ENCODE results near the gene ARL8B.
"Not testable (repeated sequence)": the region's sequence is repeated elsewhere in the genome, so short reads cannot be mapped to it uniquely, and the experiment has no call there.

Gene ARL8B

DNA sequence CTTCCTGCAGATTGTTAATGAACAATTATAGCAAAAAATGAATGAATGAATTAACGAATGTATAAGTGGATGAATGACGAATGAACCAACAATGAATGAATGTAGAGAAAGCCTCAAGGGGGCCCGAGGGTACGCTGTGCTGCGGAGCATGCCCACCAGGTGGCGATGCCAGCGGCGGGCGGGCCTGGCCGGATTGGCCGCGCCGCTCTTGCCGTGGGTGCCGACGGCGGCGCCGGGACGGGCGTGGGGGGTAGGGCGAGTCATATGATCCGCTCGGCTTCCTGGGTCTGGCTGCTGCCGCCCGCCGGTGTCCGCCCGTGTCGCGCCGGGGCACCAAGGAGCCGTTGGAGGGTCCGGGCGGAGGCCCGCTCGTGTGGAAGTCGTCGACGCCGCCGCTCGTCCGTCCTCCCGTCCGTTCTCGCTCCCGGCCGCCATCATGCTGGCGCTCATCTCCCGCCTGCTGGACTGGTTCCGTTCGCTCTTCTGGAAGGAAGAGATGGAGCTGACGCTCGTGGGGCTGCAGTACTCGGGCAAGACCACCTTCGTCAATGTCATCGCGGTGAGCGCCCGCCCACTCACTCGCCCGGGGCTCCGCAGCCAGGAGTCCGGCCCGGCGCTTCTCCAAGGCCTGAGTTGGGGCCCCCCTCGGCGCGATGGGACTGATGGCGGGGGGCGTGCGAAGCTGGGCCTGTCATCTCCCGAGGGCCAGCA, at the start of gene ARL8B:
Gene ARL8B (plus strand): TSS at position 263 of the 711 bp plus-strand sequence. CDS start 174 bp downstream, at position 437.
- peak; percentile 22 for DNase-seq

DNA sequence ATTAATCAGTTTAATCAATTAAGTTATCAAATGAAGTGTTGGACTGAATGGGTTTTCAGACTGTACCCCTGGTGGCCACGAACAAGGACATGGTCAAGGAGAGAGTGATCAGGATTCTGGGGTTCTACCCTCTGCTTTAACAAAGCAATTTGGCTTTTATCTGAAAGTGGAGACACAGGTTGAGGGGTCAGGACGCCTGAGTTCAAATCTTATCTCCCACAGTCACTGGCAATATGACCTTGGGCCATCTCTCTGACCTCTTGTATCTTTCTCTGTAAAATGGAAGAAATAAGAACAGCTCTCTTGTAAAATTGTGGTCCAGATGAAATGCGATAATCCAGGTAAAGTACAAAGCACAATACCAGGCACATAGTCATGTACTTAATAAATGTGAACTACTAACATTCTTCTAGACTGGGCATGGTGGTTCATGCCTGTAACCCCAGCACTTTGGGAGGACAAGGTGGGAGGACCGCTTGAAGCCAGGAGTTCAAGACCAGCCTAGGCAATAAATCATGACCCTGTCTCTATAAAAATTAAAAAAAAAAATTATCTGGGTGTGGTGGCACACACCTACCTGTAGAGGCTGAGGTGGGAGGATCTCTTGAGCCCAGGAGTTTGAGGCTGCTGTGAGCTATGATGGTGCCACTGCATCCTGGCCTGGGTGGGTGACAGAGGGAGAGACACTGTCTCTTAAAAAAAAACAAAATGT, 48.6 kb upstream of the ARL8B start:
- no peak for DNase-seq

DNA sequence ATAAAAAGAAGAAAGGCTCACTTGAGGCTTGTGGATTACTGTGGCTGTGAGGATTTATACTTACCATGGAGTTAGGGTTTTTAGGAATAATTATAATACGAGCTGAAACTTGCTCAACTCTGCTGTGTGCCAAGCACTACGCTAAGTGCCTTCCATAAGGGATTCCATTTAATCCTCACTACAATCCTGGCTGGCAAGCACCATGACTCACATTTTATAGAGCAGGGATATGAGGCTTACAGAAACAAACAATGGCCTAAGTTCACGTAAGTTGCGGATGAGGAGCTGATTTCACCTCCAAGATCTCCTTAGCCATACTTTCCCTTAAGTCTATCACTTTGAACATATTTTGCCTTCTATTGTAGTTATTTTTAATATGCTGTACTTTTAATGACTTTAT, 43.9 kb upstream of the ARL8B start:
- no peak for DNase-seq

DNA sequence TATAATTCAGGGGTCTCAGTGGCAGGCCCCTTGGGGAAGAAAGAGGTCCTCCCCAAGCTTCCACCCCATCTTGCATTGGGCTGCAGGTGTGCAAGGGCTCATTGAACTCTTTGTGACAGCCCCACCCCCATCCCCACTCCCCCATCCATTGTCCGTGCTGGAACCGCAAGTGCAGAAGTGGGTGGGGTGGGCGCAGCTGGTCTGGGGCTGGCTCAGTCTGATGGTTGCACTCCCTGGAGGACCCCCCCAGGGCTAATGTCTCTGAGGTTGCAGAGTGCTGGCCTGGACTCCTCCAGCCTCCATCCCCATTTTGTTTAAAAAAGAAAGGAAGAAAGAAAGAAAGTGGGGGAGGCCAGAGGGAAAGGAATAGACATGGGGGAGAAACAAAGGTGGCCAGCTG, 42.3 kb upstream of the ARL8B start:
- no peak for DNase-seq

DNA sequence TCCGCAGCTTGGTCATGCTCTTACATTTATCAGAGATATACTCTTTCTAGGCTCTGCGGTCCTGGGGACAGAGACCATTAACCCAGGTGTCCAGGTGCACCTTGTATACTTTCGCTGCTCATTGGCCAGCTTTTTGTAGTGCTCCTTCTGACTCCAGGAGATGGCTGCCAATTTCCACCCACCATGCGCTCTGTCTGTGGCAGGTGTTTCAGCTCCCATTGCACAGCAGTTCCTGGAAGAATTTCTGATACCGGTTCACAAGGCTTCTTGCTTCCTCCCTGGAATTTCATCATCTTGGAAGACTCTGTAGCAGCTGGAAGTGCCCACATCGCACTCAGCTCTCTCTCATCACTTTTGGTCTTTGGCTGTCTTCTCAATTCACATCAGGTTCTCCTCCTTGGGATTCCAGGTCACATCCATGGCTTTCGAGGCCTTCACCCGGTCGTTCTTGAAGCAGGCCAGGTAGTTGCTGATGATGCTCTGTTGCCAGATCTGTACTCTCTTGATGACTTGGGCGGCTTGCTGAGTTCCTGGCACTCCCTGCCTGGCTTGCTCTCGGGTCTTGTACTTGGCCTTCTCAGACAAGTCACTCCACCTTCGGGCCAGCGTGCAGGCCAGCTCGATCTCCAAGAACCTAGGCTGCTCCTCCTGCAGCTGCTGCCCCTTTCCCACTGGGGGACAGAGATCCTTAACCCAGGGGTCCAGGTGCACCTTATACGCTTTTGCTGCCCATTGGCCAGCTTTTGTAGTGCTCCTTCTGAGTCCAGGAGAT, 41.1 kb upstream of the ARL8B start:
- no peak for DNase-seq

DNA sequence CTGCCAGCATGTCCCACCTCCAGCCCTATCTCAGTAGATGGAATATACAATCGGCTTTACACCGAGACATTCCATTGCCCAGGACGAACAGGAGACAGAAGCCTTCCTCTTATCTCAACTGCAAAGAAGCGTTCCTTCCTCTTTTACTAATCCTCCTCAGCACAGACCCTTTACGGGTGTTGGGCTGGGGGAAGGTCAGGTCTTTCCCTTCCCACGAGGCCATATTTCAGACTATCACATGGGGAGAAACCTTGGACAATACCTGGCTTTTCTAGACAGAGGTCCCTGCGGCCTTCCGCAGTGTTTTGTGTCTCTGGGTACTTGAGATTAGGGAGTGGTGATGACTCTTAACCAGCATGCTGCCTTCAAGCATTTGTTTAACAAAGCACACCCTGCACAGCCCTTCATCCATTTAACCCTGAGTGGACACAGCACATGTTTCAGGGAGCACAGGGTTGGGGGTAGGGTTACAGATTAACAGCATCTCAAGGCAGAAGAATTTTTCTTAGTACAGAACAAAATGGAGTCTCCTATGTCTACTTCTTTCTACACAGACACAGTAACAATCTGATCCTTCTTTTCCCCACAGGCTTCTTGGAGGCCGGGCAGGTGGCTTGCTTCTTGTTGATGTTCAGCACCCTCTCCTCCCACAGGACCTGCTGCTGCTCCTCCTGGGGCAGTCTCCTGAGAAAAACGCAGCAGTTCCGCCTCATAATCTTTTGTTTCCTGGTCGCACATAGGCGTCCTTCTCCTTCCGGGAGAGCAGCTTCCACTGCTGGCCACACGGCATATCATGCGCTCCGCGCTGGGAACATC, 39.9 kb upstream of the ARL8B start:
- not testable (repeated sequence) for DNase-seq

DNA sequence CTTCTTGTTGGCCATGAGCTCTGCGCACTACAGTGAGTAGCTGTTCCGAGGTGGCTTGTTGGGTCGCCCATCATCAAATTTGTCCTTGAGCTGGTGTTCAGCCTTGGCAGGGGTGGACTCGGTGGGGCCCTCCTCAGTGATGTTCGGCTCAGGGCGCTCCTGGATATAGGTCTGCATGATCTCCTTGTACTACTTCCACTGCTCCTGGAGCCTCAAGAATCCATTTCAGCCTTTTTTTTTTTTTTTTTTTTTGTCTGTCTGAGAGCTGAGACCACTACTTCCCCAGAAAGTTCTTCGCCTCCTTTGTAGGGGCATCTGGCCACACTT, 39.3 kb upstream of the ARL8B start:
- no peak for DNase-seq

DNA sequence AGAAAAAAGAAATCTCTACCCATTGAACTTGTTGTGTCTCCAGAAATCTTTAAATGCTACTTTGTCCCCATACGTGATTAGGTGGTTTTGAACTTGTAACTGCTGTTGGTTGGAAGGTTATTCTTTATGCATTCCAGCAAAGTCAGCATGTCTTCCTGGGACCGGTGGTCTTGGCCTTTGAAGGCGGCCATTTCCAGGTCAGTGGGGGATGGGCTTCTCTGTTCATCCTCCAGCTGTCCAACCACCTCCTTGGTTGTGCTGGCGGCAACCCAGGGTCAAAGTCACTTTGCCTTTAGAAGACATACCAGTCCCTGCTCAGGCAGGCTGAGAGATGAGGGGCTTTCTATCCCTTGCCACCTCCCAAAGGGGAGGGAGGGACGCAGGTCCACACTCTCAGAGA, 37.9 kb upstream of the ARL8B start:
- no peak for DNase-seq

DNA sequence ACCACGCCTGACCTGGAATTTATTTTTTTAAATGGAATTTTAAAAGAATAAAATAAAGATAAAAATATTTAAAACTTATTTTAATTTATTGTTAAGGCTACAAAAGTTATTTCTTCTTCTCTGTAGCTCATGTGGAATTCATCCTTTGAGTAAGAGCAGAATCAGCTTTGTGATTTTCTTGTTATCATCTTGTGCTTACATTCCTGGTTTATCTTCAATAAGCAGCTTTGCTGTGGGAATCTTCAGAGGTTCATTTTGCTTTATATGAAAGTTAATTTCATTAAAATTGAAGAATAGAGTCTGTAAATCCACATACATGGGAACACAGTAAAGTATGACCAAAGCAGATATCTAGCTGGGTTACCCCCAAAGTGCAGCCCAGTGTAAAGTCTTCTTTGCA, 35.4 kb upstream of the ARL8B start:
- no peak for DNase-seq

DNA sequence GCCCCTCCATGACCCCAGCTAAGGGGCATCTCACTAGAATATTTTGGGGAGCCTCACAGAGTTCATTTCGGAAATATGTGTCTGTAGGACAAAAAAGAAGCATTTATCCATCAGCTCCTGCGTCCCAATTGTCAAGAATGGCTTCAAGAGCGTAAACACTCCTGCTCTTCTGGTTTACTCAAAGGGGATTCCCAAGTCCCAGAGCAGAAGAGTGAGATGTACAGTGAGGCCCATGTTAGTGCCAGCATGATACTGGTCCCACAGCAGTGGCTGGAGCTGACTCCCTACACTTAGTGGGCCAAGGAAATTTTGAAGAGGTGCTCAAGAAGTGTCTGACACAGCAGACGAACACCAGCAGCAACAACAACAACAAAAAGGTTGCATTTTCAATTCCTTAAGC, 34.9 kb upstream of the ARL8B start:
- no peak for DNase-seq

DNA sequence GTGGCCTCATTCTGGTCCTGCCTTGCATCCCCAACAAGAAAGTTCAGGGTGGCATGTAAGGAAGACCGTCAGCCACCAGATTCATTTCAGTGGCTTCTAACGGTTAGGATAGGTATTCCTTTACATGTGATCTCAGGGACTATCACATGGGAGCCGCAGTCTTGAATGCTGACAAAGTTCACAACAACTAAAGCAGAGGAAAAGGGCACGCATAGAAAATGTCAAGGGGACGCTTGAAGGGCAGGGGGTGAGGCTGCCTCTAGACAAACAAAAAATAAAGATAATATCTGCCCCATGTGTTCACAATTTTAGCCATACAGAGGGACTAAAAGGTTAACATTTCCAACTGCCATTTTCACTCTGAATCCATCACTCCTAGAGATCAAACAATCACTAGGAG, 31.9 kb upstream of the ARL8B start:
- no peak for DNase-seq

DNA sequence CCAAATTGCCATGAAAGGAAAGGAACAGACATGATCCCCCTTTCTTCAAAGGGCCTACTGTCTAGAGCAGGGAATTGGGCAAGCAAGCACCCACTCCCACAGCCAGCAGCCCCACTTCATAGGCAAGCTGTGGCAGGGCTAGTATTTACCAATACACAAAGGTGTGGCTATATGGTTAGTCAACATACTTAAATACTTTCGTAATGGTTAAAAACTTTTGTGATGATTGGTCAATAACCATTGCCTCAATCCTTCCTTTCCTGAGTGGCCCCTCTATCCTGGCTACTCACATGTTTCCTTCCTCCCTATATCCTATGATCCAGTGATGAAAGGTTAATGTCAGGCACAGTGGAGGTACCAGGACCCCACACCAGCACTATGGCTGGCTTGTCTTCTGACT, 30.1 kb upstream of the ARL8B start:
- DNase-seq = no peak

DNA sequence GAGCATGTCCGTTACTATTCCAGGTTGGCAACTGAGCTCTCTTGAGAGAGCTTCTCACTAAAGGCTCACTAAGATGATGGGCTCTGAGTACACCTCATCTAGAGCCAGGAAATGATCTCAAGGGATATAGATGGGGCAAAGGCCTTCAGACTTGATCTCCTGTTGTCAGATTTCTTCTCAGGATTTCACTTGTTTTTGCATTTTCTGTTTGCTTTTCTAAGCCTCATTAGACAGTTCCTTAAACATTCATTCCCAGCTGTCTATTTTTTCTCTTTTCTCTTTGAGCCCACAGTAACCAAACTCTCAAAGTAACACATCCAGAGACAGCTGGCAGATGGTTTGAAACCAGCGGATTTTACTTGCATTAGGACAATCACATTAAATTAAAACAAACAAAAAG, 28.4 kb upstream of the ARL8B start:
- DNase-seq = peak; percentile 20

DNA sequence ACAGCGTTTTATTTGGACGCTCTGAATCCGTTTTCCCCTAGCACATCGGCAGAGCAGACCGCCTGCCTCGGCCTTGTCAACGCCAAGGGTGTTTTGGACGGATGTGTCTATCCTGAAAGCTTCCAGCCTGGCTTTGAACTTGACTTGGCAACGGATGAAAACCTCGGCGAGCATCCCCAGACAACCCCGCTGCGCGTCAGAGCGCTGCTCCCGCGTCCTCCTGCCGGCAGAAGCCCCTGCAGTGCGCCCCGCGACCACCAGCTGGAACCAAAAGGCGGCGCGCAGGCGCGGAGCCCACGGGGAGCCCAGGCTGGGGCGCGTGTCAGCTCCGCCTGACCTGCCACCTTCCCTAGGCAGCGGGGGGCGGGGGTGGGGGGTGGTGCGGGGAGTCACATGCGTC, 26.2 kb upstream of the ARL8B start:
- DNase-seq = no peak

DNA sequence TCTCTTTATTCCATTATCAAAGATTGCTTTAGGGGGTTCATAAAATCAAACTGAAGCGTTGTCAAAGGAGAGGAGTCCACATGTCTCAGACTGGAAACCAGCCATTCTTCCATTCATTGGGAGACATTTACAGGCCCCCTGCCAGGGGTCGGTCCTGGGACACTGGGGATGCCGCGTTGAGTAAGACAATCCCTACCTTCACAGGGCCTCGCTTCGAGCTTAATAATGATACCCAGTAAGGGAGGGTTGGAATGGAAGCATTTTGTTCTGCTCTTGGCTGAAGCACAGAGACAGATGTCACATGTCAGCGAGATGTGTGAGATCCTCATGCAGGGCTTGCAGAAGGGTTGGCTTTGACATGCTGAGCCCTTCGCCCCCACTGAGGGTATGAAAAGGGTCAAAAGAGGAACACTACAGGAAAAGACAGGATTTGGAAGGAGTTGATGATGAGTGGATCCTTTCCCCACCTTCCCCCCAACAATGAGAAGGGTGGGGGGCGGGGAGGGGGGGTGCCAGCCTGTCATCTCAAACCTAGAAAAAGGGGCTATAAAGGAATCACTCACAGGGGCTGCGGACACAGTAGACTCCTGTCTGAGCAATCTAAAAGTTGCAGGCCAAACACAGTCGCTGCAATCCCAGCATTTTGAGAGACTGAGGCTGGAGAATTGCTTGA, 25.6 kb upstream of the ARL8B start:
- DNase-seq = no peak

DNA sequence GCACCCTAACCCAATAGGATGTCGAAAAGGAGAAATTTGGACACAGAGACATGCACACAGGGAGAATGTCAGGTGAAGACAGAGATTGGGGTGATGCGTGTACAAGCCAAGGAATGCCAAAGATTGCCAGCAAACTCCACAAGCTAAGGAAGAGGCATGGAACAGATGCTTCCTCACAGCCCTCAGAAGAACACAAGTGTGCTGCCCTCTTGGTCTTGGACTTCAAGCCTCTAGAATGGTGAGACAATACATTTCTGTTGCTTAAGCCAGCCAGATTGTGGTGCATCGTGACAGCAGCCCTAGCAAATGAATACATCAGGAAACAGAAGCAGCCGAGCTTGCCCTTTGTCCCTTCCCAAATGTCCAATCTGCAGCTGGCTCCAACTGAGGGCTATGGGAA, 23.7 kb upstream of the ARL8B start:
- DNase-seq = no peak

DNA sequence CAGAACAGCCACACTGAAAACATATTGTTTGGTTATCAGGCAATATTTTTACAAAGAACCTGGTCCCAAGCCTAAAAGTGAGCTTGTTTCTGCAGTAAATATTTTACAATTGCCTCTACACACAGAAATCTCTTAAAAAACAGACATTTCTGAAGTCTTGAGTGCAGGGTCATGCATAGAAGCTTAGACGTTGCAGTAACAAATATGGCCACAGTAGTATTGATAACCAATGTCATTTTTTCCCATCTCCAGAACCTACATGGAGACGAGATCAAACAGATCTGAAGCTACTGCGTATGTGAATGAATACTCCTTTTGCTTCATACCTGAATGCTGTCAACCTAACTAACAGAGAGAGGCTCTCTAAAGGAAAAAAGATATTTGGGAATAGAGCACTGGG, 19.6 kb upstream of the ARL8B start:
- DNase-seq = no peak

DNA sequence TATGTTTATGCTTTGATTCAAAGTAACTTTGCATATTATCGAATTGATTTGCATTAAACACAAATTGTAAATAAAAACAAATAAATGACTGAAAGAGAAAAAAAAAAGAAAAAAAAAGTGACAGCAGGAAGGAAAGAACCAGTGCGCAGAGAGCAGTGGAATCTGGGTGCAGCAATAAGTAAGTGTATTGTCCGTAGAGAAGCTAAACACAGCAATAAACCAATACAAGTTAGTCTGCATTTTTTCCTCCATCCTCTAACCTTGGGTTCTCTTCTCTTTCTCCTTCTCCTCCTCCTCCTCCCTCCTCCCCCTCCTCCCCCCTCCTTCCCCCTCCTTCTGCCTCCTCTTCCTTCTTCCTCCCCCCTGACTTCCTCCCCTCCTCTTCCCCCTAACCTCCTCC, 18.3 kb upstream of the ARL8B start:
- DNase-seq = no peak

DNA sequence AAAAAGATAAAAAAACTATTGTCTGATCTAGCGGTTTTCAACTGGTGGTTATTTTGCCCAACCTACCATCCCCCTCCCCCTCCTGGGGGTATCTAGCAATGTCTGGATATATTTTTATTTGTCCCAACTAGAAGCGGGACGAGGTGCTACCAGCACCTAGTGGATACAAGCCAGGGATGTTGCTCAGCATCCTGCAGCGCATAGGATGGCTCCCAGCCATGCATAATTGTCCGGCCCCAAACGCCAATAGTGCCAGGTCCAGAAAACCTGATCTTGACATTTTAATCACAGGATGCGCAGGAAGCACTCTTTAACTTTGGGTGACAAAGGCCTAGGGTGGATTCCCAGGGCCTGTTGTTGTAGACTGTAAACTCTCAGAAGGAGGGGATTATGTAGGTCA, 17.0 kb upstream of the ARL8B start:
- DNase-seq = no peak

DNA sequence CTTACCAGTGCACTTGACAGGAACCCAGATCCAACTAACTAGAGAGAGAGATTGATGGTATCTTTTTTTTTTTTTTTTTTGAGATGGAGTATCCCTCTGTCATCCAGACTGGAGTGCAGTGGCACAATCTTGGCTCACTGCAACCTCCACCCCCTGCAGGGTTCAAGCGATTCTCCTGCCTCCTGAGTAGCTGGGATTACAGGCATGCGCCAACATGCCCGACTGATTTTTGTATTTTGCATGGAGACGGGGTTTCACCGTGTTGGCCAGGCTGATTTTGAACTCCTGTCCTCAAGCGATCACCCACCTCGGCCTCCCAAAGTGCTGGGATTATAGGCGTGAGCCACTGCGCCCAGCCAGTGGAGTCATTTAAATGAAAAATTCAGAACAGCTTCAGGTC, 15.7 kb upstream of the ARL8B start:
- DNase-seq = not testable (repeated sequence)

DNA sequence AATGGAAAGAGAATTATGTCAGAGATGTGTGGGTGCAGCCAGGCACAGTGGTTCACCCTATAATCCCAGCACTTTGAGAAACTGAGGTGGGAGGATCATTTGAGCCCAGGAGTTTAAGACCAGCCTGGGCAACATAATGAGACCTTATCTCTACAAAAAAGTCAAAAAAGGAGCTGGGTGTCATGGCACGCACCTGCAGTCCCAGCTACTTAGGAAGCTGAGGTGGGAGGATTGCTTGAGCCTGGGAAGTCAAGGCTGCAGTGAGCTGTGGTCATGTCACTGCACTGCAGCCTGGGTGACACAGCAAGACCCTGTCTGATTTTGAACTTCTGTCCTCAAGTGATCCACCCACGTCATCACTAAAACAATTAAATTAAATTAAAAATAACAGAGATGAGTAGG, 15.2 kb upstream of the ARL8B start:
- DNase-seq = not testable (repeated sequence)

DNA sequence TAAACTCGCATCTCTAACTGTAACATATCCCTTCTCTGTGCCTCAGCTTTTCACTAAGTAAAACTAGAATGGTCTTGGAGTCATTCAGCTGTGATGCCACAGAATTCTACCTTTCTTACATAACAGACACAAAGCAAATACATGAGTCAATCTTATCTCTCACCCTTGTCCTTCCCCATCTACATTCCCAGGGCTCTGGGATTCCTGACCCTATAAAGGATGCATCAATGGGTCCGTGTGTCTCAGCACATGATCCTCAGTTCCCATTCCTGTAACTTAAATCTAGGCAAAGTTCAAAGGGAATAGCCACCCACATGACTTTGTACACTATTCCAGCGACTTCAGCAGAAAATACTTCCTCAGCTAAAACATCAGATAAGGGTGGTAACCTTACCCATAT, 11.8 kb upstream of the ARL8B start:
- DNase-seq = no peak

DNA sequence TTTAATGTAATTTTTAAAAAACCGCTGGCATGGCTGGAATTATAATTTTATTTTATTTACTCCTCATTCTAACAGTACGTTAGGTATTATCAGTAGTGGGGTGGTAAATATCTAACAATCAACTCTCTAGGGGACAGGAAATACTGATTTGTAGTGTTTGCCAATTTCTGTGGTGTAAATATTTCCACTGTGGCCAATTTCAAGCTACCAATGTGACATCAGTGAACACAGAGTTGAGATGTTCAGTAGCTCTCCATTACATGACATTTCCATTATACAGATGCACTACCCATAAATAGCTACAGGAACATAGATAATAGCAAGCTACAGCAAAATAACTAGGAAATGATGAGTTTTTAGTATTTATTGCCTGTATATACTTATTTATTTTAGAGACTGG, 10.0 kb upstream of the ARL8B start:
- no peak for DNase-seq
